ENCODE results near the gene CNTNAP5. TPM values are rescaled to one million over a fixed set of nuclear protein-coding genes. Genes with fewer than 3 reads are reported as not detected.

CNTNAP5 gene
- total and polyA plus RNA-seq, 2 of the 13 experiments (the other 11 are each of a cell fraction or from before 2014, with no cell fraction given) = not detected

DNA sequence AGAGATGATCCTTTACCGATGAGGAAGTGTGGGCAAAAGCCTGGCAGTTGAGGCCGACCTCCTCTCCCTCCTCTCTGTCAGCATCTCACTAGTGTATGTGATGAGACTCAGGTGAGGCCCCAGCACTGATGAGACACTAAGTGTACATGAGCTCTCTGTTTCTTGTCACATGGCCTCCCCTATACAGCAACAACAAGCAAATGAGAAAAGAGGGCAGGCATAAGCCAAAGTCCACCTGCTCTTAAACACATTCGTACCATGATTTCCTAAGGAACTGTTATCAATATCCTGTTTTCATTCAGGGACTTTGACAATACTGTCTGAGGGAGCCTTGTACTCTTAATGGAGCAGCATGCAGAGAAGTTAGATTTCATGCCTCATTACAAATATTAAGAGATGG, 113.0 kb downstream of the CNTNAP5 start:
- in situ Hi-C loops (cut with HindIII; ENCODE audit: extremely low pct_ligation_motif_present, low pct_unique_long_range_greater_than_20kb) = no loop called here

More for the DNA sequence above, 113.0 kb downstream of the CNTNAP5 start:
- H2AFZ ChIP-seq (ENCODE audit: low read length) = no peak overlapping the region
- intact Hi-C loops (cut with micrococcal nuclease; ENCODE audit: unreplicated experiment) = no loop called here
- H3K4me2 ChIP-seq (ENCODE audit: low read depth, low read length) = no peak overlapping the region
- H3K9me3 ChIP-seq (ENCODE audit: low read length) = no peaks in the 10 kb centered on the region
- H3K36me3 ChIP-seq (replicated peaks in 1 of 2; ENCODE audit: control insufficient read depth in 1 of 2, insufficient read depth in 2 of 2, low read length in 2 of 2) = no peaks in the 10 kb centered on the region
- H3K79me2 ChIP-seq (ENCODE audit: insufficient read depth, low read length) = no peaks in the 10 kb centered on the region
- H3K27ac ChIP-seq (ENCODE audit: extremely low read length, insufficient read depth, low read length) = no peak overlapping the region
- no TSS peak for BruUV-seq (replicated peaks)
- DNase-seq (ENCODE audit: low spot score) (no peak), ATAC-seq (no peak), FAIRE-seq (no peak)
- POLR2A ChIA-PET = no interaction called here
- TF ChIP-seq ZNF33A (CRISPR knock-in tag; IDR thresholded peaks at IDR 0.05; ENCODE audit: borderline replicate concordance) (no peak), REPIN1 (CRISPR knock-in tag; IDR thresholded peaks at IDR 0.05; ENCODE audit: borderline replicate concordance, low read depth) (no peak), CBFB (CRISPR knock-in tag; IDR thresholded peaks at IDR 0.05) (no peak), ZFY (CRISPR knock-in tag; IDR thresholded peaks at IDR 0.05) (no peak), ZNF546 (CRISPR knock-in tag; conservative IDR thresholded peaks at IDR 0.05) (no peak)
- TF ChIP-seq, protein P1, sequence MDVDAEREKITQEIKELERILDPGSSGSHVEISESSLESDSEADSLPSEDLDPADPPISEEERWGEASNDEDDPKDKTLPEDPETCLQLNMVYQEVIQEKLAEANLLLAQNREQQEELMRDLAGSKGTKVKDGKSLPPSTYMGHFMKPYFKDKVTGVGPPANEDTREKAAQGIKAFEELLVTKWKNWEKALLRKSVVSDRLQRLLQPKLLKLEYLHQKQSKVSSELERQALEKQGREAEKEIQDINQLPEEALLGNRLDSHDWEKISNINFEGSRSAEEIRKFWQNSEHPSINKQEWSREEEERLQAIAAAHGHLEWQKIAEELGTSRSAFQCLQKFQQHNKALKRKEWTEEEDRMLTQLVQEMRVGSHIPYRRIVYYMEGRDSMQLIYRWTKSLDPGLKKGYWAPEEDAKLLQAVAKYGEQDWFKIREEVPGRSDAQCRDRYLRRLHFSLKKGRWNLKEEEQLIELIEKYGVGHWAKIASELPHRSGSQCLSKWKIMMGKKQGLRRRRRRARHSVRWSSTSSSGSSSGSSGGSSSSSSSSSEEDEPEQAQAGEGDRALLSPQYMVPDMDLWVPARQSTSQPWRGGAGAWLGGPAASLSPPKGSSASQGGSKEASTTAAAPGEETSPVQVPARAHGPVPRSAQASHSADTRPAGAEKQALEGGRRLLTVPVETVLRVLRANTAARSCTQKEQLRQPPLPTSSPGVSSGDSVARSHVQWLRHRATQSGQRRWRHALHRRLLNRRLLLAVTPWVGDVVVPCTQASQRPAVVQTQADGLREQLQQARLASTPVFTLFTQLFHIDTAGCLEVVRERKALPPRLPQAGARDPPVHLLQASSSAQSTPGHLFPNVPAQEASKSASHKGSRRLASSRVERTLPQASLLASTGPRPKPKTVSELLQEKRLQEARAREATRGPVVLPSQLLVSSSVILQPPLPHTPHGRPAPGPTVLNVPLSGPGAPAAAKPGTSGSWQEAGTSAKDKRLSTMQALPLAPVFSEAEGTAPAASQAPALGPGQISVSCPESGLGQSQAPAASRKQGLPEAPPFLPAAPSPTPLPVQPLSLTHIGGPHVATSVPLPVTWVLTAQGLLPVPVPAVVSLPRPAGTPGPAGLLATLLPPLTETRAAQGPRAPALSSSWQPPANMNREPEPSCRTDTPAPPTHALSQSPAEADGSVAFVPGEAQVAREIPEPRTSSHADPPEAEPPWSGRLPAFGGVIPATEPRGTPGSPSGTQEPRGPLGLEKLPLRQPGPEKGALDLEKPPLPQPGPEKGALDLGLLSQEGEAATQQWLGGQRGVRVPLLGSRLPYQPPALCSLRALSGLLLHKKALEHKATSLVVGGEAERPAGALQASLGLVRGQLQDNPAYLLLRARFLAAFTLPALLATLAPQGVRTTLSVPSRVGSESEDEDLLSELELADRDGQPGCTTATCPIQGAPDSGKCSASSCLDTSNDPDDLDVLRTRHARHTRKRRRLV (CRISPR knock-in tag; IDR thresholded peaks at IDR 0.05) = no peak
- TF ChIP-seq, protein P2, sequence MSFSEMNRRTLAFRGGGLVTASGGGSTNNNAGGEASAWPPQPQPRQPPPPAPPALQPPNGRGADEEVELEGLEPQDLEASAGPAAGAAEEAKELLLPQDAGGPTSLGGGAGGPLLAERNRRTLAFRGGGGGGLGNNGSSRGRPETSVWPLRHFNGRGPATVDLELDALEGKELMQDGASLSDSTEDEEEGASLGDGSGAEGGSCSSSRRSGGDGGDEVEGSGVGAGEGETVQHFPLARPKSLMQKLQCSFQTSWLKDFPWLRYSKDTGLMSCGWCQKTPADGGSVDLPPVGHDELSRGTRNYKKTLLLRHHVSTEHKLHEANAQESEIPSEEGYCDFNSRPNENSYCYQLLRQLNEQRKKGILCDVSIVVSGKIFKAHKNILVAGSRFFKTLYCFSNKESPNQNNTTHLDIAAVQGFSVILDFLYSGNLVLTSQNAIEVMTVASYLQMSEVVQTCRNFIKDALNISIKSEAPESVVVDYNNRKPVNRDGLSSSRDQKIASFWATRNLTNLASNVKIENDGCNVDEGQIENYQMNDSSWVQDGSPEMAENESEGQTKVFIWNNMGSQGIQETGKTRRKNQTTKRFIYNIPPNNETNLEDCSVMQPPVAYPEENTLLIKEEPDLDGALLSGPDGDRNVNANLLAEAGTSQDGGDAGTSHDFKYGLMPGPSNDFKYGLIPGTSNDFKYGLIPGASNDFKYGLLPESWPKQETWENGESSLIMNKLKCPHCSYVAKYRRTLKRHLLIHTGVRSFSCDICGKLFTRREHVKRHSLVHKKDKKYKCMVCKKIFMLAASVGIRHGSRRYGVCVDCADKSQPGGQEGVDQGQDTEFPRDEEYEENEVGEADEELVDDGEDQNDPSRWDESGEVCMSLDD (CRISPR knock-in tag; IDR thresholded peaks at IDR 0.05; ENCODE audit: borderline replicate concordance) = no peak
- TF ChIP-seq, protein P3, sequence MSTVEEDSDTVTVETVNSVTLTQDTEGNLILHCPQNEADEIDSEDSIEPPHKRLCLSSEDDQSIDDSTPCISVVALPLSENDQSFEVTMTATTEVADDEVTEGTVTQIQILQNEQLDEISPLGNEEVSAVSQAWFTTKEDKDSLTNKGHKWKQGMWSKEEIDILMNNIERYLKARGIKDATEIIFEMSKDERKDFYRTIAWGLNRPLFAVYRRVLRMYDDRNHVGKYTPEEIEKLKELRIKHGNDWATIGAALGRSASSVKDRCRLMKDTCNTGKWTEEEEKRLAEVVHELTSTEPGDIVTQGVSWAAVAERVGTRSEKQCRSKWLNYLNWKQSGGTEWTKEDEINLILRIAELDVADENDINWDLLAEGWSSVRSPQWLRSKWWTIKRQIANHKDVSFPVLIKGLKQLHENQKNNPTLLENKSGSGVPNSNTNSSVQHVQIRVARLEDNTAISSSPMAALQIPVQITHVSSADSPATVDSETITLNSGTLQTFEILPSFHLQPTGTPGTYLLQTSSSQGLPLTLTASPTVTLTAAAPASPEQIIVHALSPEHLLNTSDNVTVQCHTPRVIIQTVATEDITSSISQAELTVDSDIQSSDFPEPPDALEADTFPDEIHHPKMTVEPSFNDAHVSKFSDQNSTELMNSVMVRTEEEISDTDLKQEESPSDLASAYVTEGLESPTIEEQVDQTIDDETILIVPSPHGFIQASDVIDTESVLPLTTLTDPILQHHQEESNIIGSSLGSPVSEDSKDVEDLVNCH (CRISPR knock-in tag; IDR thresholded peaks at IDR 0.05) = no peak
- 12% methylated on average over 3 of the region's 3 CpGs for WGBS (ENCODE audit: low lambda C conversion rate)
- CTCF ChIA-PET (ENCODE audit: low intra/inter-chr PET ratio, low total read pairs) = no interaction called here
- no peaks in the 10 kb centered on the region for H4K20me1 ChIP-seq (ENCODE audit: insufficient read depth, low read length)
- H3K9ac ChIP-seq (ENCODE audit: insufficient read depth, low read depth, low read length) = no peak overlapping the region
- no peaks in the 10 kb centered on the region for H3K4me1 ChIP-seq (ENCODE audit: insufficient read depth, low read length)
- no peaks in the 10 kb centered on the region for H3K27me3 ChIP-seq (ENCODE audit: control insufficient read depth in 1 of 2, insufficient read depth in 2 of 2, low read length in 2 of 2)
- H3K4me3 ChIP-seq (replicated peaks in 1 of 3; ENCODE audit: insufficient read depth in 1 of 3, low read depth in 2 of 3, low read length in 3 of 3) = no peak overlapping the region
